Measurements from ENCODE around the gene ARHGAP22.

- TF ChIP-seq CTCF (IDR thresholded peaks at IDR 0.05) (no peak), POLR2A (IDR thresholded peaks at IDR 0.05) (no peak)
Measured at GRCh38 chr10:48552946-48553564, 51.8 kb downstream of the ARHGAP22 start.
